ENCODE results near the gene MAPKAPK2.

GRCh38 chr1:206754011-206754410, 69.3 kb downstream of the MAPKAPK2 start:
- no peak for TF ChIP-seq CTCF (conservative IDR thresholded peaks at IDR 0.05; ENCODE audit: low read depth, low read length)
- TF ChIP-seq EZH2phosphoT487 (IDR thresholded peaks at IDR 0.05; ENCODE audit: borderline replicate concordance, low read length), result no peak
- TF ChIP-seq EZH2 (IDR thresholded peaks at IDR 0.05; ENCODE audit: low read length, unreplicated experiment), result no peak
